Measurements from ENCODE around the gene MRPS6.

- TF ChIP-seq TCF7L2 (IDR thresholded peaks at IDR 0.05; ENCODE audit: low read depth, low read length) (no peak), AKAP8 (CRISPR knock-in tag; IDR thresholded peaks at IDR 0.05) (no peak)
Measured at GRCh38 chr21:34113842-34114241, 40.5 kb downstream of the MRPS6 start.

Data from HepG2 (cell line).